PC-3 (cell line): Measurements from ENCODE around the gene EP400. TPM values are rescaled to one million over a fixed set of nuclear protein-coding genes. Genes with fewer than 3 reads are reported as not detected.
"Not testable (repeated sequence)": the region's sequence is repeated elsewhere in the genome, so short reads cannot be mapped to it uniquely, and the experiment has no call there.

Source experiments
- ATAC-seq: fragments of 200-7000 bp; cut with Tn5 transposase; 2 replicates; pipeline ENCODE4 v1.9.1; 2020; ENCODE audit warnings: mild to moderate bottlenecking, moderate library complexity
- BruUV-seq: library from RNA; stranded (reverse); fragments of 400-500 nt; replicated peaks from 2 replicates; lab custom pipeline; 2021; lab: Mats Ljungman, UMichigan
- CTCF ChIA-PET: fragments of 300-600 bp; sonication (Branson Sonifier 250); formaldehyde crosslinking; loops from one replicate; lab custom pipeline; 2022; ENCODE audit warnings: antibody characterized with exemption; lab: Charles Lee
- POLR2A ChIA-PET: fragments of 300-600 bp; sonication (Branson Sonifier 250); formaldehyde crosslinking; loops from one replicate; lab custom pipeline; 2022; ENCODE audit warnings: antibody characterized with exemption; ENCODE audit not compliant: unreplicated experiment; lab: Charles Lee
- DNase-seq: peaks from one replicate; pipeline ENCODE4 v3.0.0-alpha.2; 2015
- H2AFZ ChIP-seq: fragments of 300-600 bp; sonication (generic); 2 replicates; pipeline ENCODE4 v1.6.0; 2016; ENCODE audit warnings: antibody characterized with exemption, low read length
- H3F3A ChIP-seq: fragments of 300-600 bp; sonication (generic); one replicate; pipeline ENCODE4 v1.6.0; 2017; ENCODE audit warnings: antibody characterized with exemption, low read length, control low read depth, mild to moderate bottlenecking; ENCODE audit not compliant: unreplicated experiment
- H3K27ac ChIP-seq: fragments of 300-600 bp; sonication (generic); 2 replicates; pipeline ENCODE4 v1.5.1; 2016; ENCODE audit warnings: mild to moderate bottlenecking, low read length
- H3K27me3 ChIP-seq: fragments of 300-600 bp; sonication (generic); 2 replicates; pipeline ENCODE4 v1.6.1; 2016; ENCODE audit warnings: low read length, mixed read lengths
- H3K36me3 ChIP-seq: fragments of 300-600 bp; sonication (generic); 2 replicates; pipeline ENCODE4 v1.6.1; 2016; ENCODE audit warnings: low read depth, mixed run types, low read length, mixed read lengths
- H3K4me1 ChIP-seq: fragments of 300-600 bp; sonication (generic); 2 replicates; pipeline ENCODE4 v1.5.1; 2016; ENCODE audit warnings: low read length; ENCODE audit not compliant: insufficient read depth
- H3K4me2 ChIP-seq: fragments of 300-600 bp; sonication (generic); 2 replicates; pipeline ENCODE4 v1.6.0; 2016; ENCODE audit warnings: low read length
- H3K4me3 ChIP-seq: fragments of 300-600 bp; sonication (generic); 2 replicates; pipeline ENCODE4 v1.5.1; 2016; ENCODE audit warnings: mild to moderate bottlenecking, low read length, mixed read lengths
- H3K79me2 ChIP-seq: fragments of 300-600 bp; sonication (generic); 2 replicates; pipeline ENCODE4 v1.6.1; 2017; ENCODE audit warnings: low read length, mixed read lengths
- H3K9ac ChIP-seq: fragments of 300-600 bp; sonication (generic); 2 replicates; pipeline ENCODE4 v1.6.0; 2016; ENCODE audit warnings: mild to moderate bottlenecking, low read length
- H3K9me2 ChIP-seq: fragments of 300-600 bp; sonication (generic); replicated peaks from 2 replicates; pipeline ENCODE4 v1.6.1; 2016; ENCODE audit warnings: mixed run types, low read length, mixed read lengths
- H3K9me3 ChIP-seq: fragments of 300-600 bp; sonication (generic); 2 replicates; pipeline ENCODE4 v1.6.1; 2016; ENCODE audit warnings: low read length, mixed read lengths
- H4K20me1 ChIP-seq: fragments of 300-600 bp; sonication (generic); 2 replicates; pipeline ENCODE4 v1.6.1; 2016; ENCODE audit warnings: low read length, mixed read lengths
- EZH2 ChIP-seq: fragments of 300-600 bp; sonication (generic); IDR thresholded peaks from one replicate; pipeline ENCODE4 v1.6.1; 2017; ENCODE audit warnings: antibody characterized with exemption, mild to moderate bottlenecking, low read length; ENCODE audit not compliant: unreplicated experiment
- EZH2phosphoT487 ChIP-seq: fragments of 300-600 bp; sonication (generic); IDR thresholded peaks from 2 replicates; pipeline ENCODE4 v1.6.1; 2018; ENCODE audit warnings: mild to moderate bottlenecking, antibody characterized with exemption, low read length, borderline replicate concordance
- intact Hi-C: fragments of 100-400 bp; cut with micrococcal nuclease; formaldehyde crosslinking; loops from 2 replicates; pipeline ENCODE4 v1.9.0; 2023
- total RNA-seq: library from RNA; depleted of rRNA; stranded (reverse); fragments of >200 nt; gene quantifications from 2 replicates; pipeline ENCODE4 v1.2.3, GENCODE V29; 2014
- TF ChIP-seq, protein P1 (sequence below): fragments of 300-600 bp; sonication (generic); conservative IDR thresholded peaks from 2 replicates; pipeline ENCODE4 v1.5.1; 2017; ENCODE audit warnings: antibody characterized with exemption, low read depth, mild to moderate bottlenecking, low read length

EP400 gene
- total RNA-seq, 1 experiment from 2014 or later = 20.2 TPM

DNA sequence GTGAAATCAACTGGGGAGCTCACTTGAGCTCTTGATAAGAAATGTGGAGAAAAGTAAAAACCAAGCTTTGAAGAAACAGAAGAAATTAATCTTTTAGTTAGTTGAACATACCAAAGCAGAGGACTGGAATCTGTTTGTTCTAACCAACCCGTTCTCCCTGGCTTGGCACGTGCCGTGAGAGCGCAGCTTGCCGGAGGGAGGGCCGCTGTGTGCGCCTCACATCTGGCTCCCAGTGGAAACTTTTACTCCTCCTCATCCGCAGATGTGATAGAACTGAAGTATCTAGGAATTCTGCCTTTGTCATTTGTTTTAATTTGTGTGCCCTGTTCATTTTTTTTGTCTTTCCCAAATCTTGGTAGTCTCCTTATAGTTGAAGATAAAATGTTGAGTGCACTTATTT lies 129.5 kb downstream of the EP400 start:
- TF ChIP-seq EZH2phosphoT487 = no peak
- TF ChIP-seq, protein P1, sequence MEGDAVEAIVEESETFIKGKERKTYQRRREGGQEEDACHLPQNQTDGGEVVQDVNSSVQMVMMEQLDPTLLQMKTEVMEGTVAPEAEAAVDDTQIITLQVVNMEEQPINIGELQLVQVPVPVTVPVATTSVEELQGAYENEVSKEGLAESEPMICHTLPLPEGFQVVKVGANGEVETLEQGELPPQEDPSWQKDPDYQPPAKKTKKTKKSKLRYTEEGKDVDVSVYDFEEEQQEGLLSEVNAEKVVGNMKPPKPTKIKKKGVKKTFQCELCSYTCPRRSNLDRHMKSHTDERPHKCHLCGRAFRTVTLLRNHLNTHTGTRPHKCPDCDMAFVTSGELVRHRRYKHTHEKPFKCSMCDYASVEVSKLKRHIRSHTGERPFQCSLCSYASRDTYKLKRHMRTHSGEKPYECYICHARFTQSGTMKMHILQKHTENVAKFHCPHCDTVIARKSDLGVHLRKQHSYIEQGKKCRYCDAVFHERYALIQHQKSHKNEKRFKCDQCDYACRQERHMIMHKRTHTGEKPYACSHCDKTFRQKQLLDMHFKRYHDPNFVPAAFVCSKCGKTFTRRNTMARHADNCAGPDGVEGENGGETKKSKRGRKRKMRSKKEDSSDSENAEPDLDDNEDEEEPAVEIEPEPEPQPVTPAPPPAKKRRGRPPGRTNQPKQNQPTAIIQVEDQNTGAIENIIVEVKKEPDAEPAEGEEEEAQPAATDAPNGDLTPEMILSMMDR = no peak
- TF ChIP-seq EZH2 = no peak
- intact Hi-C loops = no loop called here
- ChIA-PET CTCF (no interaction called here), POLR2A (no interaction called here)
- Histone ChIP-seq H3K9ac (no peak overlapping the region), H3K27me3 (no peaks in the 10 kb centered on the region), H3K4me2 (no peak overlapping the region), H4K20me1 (no peaks in the 10 kb centered on the region), H2AFZ (no peak overlapping the region), H3K4me1 (peaks cover 14% of the 10 kb centered on the region), H3K9me3 (no peaks in the 10 kb centered on the region), H3F3A (no peaks in the 10 kb centered on the region), H3K36me3 (peaks cover 22% of the 10 kb centered on the region), H3K27ac (no peak overlapping the region), H3K9me2 (no peaks in the 10 kb centered on the region), H3K79me2 (no peaks in the 10 kb centered on the region), H3K4me3 (no peak overlapping the region)
- ATAC-seq = no peak
- no peak for DNase-seq
- BruUV-seq = no TSS peak

DNA sequence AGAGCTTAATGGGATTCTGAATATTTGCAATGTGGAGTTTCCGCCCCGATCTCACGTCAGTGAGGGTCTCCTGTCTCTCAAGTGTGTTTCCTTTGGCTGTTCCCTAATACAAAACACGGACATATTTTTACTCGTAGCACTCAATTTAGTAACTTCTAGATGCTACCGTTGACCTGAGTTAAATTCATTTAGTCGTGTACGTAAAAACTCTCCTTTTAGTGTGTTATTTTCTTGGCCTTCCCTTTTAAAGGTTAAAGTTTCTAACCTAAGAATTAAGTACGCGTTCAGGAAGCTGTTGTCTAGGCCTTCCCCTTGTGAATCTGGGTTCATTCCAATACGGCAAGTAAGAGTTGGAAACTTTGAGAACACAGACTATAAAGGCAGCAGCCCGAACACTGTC lies 130.0 kb downstream of the EP400 start:
- no peak for ATAC-seq
- POLR2A ChIA-PET = no interaction called here
- no peak for TF ChIP-seq EZH2phosphoT487
- H3K4me2 ChIP-seq = no peak overlapping the region
- H3K9me2 ChIP-seq = no peaks in the 10 kb centered on the region
- H3F3A ChIP-seq = no peaks in the 10 kb centered on the region
- BruUV-seq = no TSS peak
- no peak for DNase-seq
- H3K4me3 ChIP-seq = no peak overlapping the region
- H3K4me1 ChIP-seq = peaks cover 14% of the 10 kb centered on the region
- H3K27me3 ChIP-seq = no peaks in the 10 kb centered on the region
- peaks cover 22% of the 10 kb centered on the region for H3K36me3 ChIP-seq
- no peak overlapping the region for H3K9ac ChIP-seq
- CTCF ChIA-PET = no interaction called here
- H3K9me3 ChIP-seq = no peaks in the 10 kb centered on the region
- H4K20me1 ChIP-seq = no peaks in the 10 kb centered on the region
- no peak overlapping the region for H3K27ac ChIP-seq
- peaks cover 1% of the 10 kb centered on the region for H3K79me2 ChIP-seq
- intact Hi-C loops = no loop called here
- H2AFZ ChIP-seq = no peak overlapping the region

DNA sequence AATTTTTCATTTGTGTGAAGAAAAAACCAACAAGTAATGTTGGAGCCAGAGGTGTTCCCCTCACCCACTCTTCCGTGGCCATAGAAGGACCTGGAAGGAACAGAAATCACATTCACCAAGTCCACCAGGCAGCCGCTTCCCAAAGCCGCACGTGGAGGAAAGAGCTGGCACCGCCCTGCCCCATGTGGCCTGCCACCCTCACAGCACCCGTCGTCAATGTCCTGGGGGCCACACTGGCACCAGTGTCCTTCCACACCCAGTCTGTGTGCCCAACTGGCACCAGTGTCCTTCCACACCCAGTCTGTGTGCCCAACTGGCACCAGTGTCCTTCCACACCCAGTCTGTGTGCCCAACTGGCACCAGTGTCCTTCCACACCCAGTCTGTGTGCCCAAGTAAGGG lies 130.8 kb downstream of the EP400 start:
- H3K27me3 ChIP-seq, DNase-seq, CTCF ChIA-PET, H3K79me2 ChIP-seq, H3K9ac ChIP-seq, H3K4me3 ChIP-seq, H2AFZ ChIP-seq, H4K20me1 ChIP-seq, H3F3A ChIP-seq, H3K9me2 ChIP-seq, BruUV-seq, H3K27ac ChIP-seq, H3K9me3 ChIP-seq, POLR2A ChIA-PET, ATAC-seq, H3K4me2 ChIP-seq, intact Hi-C loops: not testable (repeated sequence)
- H3K36me3 ChIP-seq = peaks cover 18% of the 10 kb centered on the region
- H3K4me1 ChIP-seq = peaks cover 21% of the 10 kb centered on the region

DNA sequence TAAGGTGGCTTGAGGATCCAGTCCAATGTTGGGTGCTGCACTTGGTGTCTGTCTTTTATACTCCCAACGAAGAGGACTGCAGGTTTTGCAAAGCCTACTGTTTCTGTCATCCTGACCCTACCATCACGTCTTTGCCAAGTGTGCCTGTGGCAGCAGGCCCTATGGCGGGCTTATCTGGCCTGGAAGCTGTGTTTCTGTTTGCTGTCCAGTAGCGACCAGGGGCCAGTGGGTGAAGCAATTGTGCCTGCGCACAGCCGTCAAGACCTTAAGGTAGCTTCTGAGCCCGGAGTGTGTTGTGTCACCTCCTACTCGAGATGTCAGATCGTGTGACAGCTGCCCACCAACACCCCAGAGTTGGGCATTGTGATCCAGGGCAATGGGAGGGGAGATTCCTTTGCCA lies 131.7 kb downstream of the EP400 start:
- no TSS peak for BruUV-seq
- no peak for TF ChIP-seq EZH2phosphoT487
- TF ChIP-seq, protein P1 = no peak
- TF ChIP-seq EZH2 = no peak
- peaks cover 3% of the 10 kb centered on the region; the same call in 1 of the 2 replicates for H4K20me1 ChIP-seq

More for the DNA sequence above, 131.7 kb downstream of the EP400 start:
- Histone ChIP-seq H3K9me2 (no peaks in the 10 kb centered on the region), H3F3A (no peaks in the 10 kb centered on the region), H3K27ac (no peak overlapping the region), H3K4me1 (peaks cover 26% of the 10 kb centered on the region), H3K36me3 (peaks cover 14% of the 10 kb centered on the region), H3K4me2 (no peak overlapping the region), H3K27me3 (no peaks in the 10 kb centered on the region), H3K79me2 (peaks cover 18% of the 10 kb centered on the region), H2AFZ (no peak overlapping the region), H3K9me3 (no peaks in the 10 kb centered on the region), H3K9ac (no peak overlapping the region), H3K4me3 (no peak overlapping the region)
- ATAC-seq = no peak
- ChIA-PET CTCF (no interaction called here), POLR2A (no interaction called here)
- DNase-seq = no peak
- intact Hi-C loops = no loop called here
